NCI-H2227 (cell line): ENCODE data around the gene BAD.
"Not testable (repeated sequence)": the region's sequence is repeated elsewhere in the genome, so short reads cannot be mapped to it uniquely, and the experiment has no call there.

ENCODE experiments used
- DNase-seq: peaks from one replicate; lab custom pipeline; 2025; ENCODE audit not compliant: unreplicated experiment; lab: John Stamatoyannopoulos, UW

The BAD gene

DNA sequence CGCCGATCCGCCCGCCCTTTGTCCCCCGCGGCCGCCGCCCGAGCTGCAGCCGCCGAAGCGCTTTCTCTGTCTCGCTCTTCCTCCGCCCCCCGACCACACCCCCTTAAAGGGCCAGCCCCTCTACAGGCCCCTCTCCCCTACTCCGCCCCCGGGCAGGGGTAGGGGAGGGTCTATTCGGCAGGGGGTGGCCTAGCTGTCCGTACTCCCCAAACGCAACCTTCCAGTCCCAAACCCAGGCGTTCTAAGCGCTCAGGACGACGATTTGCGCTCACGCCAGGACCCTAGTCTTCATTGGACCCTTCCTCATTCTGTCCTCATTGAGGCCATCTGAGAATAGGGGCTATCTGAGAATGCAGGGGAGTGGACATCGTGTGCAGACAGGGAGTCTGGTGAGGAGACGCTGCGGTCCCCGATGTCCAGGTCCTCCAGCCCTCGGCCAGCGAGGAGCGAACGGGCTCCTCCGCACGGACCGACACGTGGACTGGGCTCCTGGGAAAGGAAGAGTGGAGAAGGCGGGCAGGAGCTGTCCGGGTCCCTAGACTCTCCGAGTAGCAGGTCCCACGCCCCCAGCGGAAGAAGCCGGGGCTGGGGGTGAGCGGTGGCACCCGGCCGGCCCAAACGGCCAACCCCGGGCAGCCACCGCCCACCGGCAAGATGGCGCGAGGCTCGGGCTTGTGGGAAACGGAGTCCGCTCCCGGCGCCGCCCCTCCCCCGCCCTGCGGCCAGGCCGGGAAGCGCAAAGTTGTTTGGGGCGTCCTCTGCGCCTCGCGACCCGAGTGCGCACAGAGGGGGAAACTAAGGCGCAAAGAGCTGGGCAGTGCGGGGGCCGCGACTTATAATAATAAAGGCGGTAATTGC, 37.4 kb downstream of the BAD start, which contains the start of gene PPP1R14B:
Gene PPP1R14B, minus strand, starts transcription at position 73 of the 858 bp plus-strand sequence. CDS start 270 bp downstream, outside the sequence.
- DNase-seq: peak; percentile 92

DNA sequence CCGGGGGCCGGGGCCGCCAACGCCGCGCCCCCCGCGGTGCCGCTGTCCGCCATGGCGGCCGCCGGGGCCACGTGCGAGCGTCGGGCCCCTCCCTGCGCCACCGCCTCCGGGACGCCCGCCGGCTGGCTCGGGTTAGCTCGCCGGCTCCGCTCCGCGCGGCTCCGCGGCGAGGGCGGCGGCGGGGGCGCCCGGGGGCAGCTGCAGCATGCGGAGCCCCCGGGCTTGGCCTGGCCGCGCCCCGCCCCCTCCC, 37.9 kb downstream of the BAD start:
- DNase-seq: not testable (repeated sequence)

DNA sequence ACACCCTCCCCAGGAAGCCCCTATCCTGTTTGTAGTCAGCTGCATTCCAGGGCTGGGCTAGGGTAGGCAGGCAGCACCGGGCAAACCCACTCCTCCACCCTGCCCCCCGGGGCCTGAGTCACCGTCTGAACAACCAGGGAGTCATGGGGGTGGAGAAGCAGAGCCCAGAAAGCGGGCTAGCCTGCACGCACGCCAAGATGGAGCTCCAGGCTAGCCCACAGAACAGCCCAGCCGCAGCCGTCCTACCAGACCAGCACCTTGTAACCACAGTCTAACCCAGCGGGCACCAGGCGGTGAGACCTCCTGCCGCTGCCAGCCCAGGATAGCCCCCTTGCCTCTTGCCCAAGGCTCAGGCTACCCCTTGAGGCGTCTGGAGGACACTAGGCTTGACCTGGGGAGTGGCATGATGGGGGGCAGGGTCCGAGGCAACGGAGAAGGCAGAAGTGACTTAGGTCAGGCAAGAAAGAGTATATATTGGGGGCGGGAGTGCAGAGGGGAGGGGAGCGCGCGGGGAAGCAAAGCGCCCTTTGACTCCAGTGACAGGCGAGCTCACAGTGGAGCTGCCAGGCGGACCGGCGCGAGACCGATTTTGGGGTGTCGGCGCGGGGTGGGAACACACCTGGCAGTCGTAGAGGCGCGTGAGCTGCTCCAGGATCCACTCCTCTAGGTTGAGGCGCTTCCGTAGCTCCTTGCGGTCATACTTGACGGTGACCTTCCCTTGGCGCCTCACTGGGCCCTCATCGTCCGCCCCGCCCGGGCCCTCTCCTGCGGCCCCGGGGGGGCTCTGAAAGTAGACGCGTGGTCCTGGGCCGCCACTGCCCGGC, 38.5 kb downstream of the BAD start:
- DNase-seq: peak; percentile 44

DNA sequence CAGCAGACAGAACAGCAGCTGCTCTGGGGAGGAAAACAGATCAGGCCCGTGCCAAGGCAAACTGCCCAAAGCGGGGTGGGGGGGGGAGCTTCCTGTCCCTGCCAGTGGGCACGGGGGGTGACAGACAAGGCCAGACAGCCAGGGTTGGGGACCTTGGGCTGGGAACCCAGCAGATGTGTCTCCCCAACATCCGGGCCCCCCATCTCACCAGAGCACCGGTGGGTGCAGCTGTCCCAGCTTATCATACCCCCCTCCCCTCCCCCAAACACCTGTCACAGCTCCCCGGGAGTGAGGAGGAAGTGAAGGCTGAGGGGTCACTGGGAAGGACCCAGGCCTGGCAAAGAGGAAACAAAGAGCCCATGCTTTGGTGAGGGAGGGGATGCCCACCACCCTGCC, 39.1 kb downstream of the BAD start:
- no peak for DNase-seq

DNA sequence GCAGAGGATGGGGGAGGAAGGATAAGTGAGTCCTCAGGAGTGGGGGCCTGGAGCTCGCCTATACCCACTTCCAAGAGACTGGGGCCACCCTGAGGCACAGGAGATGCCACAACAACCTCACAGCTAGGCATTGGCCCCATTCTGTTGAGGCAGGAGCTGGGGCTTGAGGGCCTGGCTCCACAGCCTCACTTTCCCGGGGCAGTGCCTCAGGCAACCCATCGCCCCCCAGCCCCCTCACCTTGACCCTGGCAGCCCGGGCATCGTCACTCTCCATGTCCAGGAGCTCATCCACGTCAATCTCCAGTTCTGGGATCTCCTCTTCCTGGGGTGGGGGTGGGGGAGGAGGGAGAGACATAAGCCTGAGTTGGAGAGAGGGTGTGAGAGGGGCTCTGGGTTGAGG, 39.5 kb downstream of the BAD start:
- DNase-seq: no peak

DNA sequence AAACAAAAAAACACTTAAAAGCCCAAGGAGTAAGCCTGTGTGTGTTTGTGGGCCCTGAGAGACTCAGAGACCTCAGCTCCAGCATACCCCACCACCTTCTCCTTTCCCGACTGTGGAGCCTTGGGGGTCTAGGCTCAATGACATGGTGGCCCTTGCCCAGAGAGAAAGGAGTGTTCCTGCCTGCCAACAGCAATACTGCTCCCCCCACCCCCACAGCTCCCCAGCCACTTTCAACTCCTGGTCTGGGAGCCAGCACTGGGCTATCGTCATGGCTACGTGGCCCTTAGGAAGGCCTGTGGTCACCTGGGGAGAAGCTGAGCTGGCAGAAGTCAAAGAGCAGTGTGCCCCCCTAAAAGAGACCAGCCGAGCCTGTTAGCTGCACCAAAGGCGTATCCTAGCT, 40.4 kb downstream of the BAD start:
- DNase-seq: no peak

DNA sequence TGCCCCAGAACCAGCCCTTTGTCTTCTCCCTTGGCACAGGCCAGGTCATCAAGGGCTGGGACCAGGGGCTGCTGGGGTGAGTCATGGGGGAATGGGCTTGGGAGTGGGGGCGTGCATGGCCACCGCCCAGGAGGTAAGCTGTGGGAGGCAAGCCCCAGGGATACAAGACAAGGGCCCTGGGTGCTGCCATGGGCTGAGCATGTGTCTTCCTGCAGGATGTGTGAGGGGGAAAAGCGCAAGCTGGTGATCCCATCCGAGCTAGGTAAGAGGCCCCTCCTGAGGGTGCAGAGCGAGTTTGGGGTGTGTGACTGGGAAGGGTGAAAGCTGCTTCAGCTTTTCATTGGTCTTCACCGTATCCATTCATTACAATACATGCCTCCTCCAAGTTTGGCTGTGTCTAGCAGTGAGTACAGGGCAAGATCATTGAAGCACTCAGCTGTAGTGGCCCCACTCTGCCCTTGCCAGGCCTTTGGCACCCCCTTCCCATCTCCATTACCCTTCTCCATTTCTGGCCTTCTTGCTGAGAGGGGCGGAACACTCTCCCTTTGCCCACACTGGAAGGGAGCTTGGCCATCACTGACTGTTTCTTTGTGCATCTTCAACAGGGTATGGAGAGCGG, 41.1 kb downstream of the BAD start:
- no peak for DNase-seq

DNA sequence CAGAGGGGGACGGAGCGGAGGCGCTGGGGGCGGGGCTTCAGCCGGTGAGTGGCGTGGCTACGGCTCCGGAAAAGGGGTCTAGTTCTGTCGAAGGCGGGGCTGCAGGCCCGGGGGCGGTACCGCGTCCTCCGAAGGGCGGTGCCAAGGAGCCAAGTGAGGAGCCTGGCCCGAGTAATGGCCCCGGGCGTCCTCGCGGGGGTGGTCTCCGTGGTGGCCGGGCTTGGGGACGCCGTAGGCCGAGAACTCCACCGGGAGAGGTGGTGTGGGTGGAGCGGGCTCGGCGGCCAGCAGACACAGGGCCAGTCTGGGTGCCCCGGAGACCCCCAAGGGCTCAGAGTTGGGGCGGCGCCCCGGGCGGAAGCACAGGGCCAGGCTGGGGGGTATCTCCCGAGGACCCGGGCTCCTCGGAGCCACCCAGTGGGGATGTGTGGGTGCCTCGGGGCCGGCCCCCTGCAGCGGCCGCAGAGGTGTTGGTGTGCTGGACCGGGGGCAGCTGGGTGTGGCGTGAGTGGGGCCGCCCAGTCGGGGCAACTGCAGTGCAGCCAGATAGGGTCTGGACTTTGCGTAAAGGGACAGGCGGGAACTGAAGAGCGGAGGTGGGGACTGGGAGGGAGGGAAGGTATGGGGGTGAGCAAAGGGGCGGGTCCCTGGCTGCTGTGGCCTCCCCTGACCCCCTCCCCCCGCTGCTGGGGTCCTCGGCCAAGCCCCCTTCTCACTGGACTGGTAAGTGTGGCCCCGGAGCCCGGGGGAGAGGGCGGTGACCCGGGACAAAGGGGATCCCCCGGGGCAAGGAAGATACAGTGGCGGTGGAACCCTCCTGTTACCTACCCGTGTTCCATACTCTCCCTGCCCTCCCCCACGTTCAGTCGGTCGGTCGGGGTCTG, 42.7 kb downstream of the BAD start:
- DNase-seq: peak; percentile 68

DNA sequence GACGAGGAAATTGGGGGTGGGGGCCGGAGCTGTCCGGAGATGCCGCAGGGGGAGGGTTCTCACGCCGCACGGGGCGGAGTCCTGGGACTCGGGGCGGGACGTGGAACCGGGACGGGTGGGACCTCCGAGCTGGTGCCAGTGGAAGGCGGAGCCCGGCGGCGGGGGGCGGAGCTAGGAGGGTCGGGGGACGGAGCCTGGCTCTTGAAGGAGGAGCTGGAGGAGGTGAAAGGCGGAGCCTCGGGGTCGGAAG, 43.3 kb downstream of the BAD start:
- peak; percentile 99 for DNase-seq

DNA sequence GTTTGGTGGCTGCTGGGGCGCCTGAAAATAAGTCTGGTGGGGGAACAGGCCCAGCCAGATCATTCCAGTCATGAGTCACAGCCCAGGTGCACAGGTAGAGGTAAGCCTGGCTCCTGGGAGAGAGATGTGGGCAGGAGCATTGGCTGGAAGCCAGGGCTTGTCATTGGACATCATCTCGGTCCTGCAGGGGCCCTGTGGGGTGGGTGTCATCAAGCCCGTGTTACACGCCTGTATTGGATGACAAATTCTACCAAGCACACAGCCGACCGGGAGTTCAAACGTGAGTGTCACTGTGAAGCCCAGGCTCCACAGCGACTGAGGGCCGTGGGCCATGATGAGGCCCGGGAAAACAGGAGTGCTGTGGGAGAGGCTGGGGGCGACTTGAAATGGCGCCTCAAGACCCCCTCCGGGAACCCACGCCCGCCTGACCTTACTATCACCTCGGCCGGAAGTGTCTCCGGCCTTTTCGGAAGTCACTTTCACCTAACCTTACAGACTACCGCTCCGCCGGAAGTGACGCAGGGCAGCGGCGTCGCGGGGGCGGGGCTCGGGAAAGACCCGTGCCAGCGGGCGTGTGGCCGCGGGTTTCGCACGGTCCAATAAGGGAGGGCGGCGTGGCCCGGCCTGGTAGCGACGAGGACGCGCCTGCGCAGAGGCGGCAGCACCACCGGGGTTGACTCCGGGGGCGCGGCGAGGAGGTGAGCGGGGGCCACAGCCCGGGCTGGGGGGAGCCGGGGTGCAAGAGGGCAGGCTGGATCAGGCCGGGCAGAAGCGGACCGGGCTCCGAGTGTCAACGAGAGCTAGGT, 43.8 kb downstream of the BAD start, which contains the start of gene FKBP2:
Gene FKBP2, plus strand, starts transcription at position 661 of the 806 bp plus-strand sequence. CDS start 1,293 bp downstream, outside the sequence.
- DNase-seq: peak; percentile 98

DNA sequence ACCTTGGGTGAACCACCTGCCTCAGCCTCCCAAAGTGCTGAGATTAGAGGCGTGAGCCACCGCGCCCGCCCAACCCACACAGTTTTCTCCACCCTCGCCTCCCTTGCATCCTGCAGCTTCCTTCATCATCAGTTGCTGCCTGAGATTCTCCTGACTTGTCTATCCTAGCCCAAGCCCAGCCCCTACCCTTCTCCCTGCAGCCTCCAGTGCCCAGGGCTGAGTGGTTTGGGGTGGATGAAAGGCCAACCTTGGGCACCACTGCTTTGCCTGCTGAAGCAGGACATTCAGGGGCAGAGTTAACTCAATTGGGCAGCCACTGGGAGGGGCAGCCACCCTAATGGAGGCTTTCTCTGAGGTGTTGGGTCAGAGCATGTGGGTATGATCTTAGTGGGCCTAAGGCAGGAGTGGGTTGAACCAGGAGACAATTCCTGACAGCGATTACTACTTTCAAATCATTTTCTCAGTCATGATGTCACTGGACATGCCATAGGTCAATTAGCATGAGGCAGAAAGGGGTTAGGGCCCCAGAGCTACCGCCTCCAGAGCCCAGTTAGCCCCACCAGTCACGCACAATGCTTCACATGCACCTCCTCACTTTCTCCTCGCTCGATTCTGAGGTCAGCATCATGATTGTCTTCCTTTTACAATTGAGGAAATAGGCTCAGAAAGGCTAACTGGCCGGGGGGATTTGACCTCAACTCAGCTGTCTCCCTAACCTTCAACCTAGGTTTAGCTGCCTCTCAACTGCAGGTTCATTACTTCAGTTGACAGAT, 44.6 kb downstream of the BAD start:
- no peak for DNase-seq

DNA sequence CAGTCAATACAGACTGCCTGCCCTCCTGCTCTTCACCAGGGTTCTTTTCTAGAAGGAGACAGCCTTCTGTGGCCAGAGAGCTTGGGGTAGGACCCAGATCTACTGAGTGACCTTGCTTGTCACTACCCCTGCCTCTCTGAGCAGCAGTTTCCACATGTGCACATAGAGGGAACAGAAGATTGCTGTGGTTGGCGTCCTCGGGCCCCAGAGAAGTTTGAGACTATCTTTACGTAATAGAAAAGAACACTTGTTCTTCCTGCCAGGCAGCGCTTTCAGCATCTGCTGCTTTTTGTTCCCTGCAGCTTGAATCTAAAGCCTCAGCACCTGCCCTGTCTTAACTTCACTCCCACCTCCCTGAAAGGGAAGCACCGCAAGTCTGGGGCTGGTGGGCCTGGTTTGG, 45.5 kb downstream of the BAD start:
- DNase-seq: no peak

DNA sequence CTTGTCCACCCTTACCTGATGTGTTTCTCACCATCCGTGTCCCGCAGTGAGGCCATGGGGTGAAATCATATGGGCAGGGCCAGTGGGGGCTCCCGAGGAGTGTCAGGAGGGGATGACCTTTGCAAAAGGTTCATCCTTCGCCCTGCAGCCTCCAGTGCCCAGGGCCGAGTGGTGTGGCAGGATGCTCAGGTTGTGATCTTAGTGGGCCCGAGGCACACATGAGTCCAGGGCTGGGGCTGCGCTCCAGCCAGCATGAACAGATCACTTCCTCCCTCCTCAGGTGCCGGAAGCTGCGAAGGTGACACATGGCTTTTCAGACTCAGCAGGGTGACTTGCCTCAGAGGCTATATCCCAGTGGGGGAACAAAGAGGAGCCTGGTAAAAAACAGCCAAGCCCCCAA, 46.4 kb downstream of the BAD start:
- no peak for DNase-seq

DNA sequence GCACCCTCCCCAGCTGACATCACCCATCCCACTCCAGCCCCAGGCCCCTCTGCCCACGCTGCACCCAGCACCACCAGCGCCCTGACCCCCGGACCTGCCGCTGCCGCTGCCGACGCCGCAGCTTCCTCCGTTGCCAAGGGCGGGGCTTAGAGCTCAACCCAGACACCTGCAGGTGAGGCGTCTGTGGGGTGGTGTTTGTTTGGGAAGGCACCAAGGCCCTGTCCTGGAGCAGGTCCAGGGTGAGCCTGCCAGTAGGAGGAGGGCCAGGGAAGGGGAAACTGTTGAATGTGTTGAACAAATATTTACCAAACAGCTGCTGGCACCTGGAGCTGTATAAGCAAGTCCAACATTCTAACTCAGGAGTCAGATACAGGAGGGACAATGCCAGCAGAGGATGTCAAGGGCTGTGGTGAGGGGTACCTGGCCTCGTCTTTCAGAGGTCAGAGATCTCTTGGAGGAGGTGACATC, 46.9 kb downstream of the BAD start:
- no peak for DNase-seq

DNA sequence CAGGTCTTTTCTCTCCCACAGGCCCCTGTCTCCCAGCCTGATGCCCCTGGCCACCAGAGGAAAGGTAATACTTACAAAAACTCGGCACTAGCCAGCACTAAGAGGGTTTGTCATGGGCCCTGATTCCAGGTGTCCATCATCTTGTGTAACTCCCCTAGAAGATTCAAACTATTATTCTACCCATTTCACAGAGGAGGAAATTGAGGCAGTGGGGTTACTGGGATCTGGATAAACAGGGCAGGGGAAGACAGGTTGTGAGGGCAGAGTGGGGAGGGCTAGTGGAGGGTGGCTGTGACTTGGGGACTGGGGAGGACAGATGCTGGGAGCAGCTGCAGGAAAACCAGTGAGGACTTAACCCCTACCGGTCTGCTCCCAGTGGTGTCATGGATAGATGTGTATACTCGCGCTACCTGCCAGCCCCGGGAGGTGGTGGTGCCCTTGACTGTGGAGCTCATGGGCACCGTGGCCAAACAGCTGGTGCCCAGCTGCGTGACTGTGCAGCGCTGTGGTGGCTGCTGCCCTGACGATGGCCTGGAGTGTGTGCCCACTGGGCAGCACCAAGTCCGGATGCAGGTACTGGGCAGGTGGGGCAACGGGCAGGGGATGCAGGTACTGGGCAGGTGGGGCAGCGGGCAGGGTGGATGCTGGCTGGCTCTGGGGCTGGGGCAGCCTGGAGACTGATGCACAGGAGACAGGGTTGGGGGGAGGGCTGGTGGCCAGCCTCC, 48.9 kb downstream of the BAD start:
- no peak for DNase-seq

DNA sequence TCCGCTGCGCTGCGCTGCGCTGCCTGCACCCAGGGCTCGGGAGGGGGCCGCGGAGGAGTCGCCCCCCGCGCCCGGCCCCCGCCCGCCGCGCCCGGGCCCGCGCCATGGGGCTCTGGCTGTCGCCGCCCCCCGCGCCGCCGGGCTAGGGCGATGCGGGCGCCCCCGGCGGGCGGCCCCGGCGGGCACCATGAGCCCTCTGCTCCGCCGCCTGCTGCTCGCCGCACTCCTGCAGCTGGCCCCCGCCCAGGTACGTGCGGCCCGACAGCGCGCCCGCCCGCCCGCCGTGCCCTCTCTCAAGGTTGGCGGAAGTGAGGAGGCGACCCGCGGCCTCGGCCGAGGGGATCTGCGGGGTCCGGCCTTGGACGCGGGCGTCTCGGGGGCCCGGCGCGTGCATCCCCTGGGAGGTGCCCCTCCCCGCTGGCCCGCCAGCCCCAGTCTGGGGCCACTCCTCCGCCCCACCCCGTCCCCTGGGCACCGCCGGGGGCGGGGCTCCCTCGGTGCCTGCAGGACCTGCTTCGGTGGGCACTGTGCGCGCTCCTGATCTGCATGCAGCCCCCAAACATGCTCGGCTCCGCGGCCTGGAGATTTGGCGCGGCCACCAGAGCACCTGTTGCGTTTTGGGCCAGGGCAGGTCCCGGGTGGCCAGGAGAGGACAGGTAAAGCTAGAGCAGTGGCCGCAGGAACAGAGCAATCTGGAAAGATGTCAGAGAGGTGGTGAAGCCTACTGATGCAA, 49.7 kb downstream of the BAD start:
- DNase-seq: peak; percentile 78

DNA sequence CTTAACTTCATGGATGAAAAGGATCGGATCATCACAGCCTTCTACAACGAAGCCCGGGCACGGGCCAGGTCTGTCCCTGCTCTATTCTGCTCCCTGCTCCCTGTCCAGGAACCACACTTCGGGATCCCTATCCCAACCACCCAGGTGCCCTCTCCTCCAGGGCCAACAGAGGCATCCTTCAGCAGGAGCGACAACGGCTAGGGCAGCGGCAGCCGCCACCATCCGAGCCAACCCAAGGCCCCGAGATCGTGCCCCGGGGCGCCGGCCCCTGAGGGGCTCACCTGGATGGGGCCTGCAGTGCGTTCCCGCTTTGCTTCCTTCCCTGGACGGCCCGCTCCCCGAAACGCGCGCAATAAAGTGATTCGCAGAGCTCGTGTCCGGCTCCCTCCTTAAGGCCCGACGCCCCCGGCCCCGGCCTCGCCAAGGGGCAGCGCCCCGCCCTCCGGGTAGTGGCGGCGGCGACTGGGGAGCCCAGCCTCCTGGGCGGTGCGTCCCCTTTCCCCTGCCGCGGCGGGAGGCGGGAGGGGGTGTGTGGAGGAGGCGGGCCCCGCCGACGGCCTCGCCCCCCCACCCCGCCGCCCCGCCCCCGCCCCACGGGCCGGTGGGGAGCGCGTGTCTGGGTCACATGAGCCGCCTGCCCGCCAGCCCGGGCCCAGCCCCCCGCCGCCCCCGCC, 50.4 kb downstream of the BAD start, which contains the start of gene VEGFB:
Gene VEGFB, plus strand, starts transcription at position 672 of the 674 bp plus-strand sequence. CDS start 250 bp downstream, outside the sequence.
- peak; percentile 86 for DNase-seq
